ENCODE data around the gene ITSN1.
"Not testable (repeated sequence)": the region's sequence is repeated elsewhere in the genome, so short reads cannot be mapped to it uniquely, and the experiment has no call there.

The ITSN1 gene

GRCh38 chr21:33844890-33845205 lies 202.5 kb downstream of the ITSN1 start:
- no peak for DNase-seq

DNA sequence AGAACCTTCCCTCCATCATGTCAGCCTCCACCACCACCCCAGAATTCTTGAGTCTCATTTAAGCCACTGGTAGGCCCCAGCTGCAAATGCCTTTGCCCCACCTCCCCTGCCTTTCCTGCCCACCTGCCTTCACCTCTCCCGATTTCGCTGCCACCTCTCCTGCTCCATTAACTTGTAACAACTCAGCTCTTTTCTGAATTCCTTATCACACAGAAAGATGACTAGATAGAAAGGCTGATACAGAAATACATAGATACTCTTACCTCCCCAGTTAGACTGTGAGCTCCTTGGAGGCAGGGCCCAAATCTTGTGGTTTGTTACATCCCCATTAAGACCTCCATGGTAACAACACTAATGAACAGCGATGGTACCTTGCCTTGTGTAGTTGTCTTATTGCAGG lies 203.8 kb downstream of the ITSN1 start:
- no peak for DNase-seq

DNA sequence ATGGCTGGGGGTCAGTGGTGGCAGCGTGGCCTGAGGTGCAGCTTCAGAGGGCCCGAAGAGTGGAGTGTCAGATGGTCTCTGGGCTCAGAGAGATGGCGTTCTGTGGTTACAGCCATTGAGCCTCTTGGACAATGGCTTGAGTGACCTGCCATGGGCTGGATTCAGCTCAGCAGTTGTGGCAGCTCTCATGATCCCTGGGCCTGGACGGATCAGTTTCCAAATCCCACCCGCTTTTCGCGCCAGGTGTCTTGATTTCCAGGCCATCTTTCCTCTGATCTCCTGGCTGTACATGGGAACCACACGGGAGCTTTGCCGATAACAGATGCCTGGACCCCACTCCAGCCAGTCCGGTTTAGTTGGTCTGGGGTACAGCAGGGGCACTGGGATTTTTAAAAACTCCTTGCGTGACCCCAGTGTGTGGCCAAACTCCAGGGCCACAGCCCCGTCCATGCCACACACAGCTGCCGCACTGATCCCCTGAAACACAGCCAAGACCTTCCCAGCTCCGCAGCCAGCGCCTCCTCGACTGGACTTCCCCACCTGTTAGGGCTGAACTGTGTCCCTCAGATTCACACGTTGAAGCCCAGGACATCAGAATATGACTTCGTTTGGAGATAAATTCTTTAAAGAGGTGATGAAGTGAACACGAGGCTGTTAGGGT lies 205.4 kb downstream of the ITSN1 start:
- no peak for DNase-seq

- DNase-seq = no peak
Observed at GRCh38 chr21:33848249-33848953, 206.1 kb downstream of the ITSN1 start.

GRCh38 chr21:33849834-33850233 lies 207.5 kb downstream of the ITSN1 start:
- DNase-seq = no peak

- no peak for DNase-seq
Observed at GRCh38 chr21:33850401-33850800, 208.1 kb downstream of the ITSN1 start.

DNA sequence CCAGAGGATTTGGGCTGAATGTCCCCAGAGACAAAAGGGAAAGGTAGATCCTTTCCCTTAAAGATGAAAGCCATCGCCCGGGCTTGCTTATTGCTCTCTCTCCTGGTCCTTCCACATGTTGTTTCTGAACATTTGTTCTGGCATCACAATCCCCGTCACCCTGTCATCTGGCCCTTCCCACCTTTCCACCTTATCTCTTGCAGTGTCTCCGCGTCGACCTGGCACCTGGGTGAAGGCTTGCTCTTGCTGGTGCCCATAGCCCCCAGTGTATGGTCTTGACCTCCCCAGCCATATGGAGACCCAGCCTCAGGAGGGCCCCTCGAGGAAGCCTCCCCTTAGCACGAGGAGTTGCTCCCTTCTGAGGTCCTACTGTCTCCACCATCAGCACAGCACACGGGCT lies 208.7 kb downstream of the ITSN1 start:
- no peak for DNase-seq

DNA sequence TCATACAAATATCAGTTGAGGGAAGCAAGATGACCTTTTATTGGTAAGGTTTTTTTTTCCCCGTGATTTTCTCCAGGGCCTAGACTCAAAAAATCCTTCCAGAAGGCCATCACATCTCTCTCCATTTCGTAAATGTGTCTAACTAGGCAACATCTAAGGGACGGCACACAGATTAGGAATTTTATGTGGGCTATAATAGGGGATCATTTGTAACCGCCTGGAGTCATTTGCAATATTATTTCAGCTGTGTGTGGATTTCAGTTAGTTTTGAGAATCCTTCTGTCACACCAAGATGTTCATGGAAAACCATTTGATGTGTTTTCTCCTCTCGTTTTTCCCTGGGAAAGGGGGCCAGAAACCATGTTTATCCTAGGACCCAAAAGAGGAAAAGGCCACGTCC lies 210.2 kb downstream of the ITSN1 start:
- DNase-seq = no peak

DNA sequence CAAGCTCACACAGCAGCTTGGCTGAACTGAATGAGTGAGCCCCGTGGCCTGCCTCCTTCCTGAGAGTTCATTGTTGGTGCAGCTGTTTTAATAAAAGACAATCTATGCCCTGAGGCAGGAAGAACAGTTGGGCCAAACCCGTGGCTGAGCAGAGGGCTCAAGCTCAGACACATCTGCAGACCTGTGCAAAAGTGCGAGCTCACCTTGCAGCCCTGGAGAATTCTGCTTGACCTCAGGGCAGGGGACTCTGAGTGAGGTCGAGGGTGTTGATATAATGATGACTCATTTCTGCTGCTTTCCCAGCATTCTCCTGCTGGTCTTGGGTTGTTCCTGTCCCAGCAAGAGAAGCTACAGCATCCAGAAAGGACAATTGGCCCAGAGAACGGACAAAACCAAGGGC lies 212.3 kb downstream of the ITSN1 start:
- no peak for DNase-seq

- no peak for DNase-seq
Observed at GRCh38 chr21:33855190-33855589, 212.9 kb downstream of the ITSN1 start.

DNA sequence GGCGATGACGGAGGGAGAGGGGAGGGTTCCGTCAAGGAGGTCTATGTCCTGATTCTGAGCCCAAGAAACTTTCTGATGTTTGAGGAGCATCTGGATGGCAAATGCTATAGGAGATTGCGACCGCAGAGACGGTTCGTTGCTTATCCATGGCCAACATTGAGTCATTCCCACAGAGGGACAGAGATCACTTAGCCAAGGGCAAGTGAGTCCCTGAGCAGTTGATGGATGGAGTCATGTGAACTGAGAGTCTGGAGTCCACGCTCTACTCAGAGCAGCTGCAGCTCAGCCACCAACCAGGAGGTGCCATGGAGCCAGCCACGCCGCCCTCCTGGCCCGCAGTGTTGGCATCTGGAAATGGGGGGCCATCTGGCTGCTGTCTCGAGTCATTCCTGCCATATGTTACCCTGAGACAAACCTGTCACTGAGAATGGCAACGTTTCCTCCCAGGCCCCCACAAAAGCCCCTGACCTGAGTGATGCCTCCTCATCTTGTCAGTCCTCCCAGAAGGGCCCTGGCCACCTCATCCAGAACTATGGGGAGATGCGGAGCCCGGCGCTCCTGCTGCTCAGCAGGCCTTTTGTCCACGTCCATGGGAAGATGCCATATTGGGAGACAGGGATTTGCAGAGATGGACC lies 214.7 kb downstream of the ITSN1 start:
- DNase-seq = no peak

GRCh38 chr21:33857846-33858666 lies 215.8 kb downstream of the ITSN1 start:
- no peak for DNase-seq

GRCh38 chr21:33858667-33859372 lies 216.5 kb downstream of the ITSN1 start:
- no peak for DNase-seq

DNA sequence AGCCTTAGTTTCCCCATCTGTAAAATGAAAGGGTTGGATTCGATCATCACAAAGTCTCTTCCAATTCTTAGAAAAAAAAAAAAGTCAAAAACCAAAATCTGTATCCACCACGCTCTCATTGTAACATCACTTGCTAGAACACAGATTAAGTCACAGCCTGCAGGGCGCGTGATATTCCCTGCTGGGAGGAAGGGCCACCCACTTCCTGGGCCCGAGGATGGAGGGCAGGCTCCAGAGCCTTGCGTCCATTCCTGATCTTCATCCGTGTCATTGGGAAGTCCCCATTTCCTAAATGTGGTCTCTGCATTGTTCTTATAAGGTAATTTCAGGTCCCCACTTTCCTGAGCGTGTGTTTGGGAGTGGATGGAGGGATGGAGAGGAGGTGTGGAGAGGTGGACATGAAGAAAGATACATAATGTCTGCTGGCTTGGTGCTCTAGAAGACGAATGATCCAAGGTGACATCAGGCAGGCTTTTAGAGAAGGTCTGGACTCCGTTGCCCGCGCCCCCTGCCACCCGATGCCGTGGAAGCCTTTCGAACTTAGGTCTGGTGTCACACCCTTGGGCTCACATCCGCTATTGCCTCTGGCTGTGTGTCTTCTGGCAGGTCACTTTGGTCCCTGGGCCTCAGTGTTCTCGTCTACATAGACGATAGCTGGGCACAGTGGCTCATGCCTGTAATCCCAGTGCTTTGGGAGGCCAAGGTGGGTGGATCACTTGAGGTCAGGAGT lies 217.2 kb downstream of the ITSN1 start:
- no peak for DNase-seq

- no peak for DNase-seq
Observed at GRCh38 chr21:33860332-33860879, 218.1 kb downstream of the ITSN1 start.

- no peak for DNase-seq
Observed at GRCh38 chr21:33861125-33861524, 218.8 kb downstream of the ITSN1 start.

DNA sequence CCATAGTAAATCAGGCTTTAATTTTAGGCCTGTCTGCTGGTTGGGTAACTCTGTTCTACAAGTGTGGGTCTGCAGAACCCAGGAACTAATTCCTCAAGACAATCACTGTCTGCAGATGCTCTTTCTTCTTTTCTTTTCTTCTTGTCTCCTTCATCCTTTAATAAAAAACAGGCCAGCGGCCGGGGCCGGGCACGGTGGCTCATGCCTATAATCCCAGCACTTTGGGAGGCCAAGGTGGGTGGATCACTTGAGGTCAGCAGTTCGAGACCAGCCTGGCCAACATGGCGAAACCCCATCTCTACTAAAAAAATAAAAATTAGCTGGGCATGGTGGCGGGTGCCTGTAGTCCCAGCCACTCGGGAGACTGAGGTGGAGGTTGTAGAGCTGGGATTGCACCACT lies 220.9 kb downstream of the ITSN1 start:
- DNase-seq = not testable (repeated sequence)

GRCh38 chr21:33864150-33864549 lies 221.8 kb downstream of the ITSN1 start:
- no peak for DNase-seq

DNA sequence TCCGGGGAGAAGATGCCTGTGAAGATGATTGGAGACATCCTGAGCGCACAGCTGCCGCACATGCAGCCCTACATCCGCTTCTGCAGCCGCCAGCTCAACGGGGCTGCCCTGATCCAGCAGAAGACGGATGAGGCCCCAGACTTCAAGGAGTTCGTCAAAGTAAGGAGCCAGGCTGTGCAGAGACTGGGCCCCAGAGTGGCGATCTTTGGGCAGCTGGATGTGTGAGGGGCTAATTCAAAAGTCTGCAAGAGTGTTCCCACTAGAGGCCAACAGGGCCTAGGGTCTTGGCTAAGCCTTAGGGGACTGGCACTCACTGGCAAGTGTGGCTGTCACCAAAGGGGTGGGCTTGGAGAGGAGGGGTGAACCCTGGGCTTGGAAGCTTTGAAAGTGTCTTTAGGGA lies 222.9 kb downstream of the ITSN1 start:
- DNase-seq = no peak

DNA sequence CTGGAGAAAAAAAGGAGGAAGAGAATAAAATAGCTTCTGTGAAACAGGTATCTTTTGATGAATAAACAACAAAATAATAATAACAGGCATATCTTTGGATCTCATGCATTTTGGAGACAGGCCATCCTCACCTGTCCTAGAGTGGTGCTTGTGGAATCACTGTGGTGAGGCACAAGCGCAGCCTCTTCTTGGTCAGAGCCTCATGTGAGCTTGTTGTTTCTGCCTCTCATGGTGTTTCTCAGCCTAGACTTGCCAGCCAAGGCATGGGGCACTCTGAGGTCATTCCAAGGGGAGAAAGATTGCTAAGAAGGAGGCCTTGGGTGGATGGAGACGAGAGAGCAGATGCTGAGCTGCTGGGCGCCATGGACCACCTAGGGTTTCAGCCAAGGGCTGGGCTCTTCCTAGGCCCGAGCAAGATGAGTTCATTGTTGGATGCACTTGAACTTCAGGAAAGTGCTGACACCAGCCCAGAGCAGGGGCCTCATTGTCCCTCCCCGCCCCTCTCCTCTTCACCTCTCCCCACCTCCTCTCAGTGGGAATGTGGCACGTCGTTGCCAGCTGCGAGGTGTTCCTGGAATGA lies 223.8 kb downstream of the ITSN1 start:
- DNase-seq = no peak

GRCh38 chr21:33866826-33867225 lies 224.5 kb downstream of the ITSN1 start:
- DNase-seq = no peak

DNA sequence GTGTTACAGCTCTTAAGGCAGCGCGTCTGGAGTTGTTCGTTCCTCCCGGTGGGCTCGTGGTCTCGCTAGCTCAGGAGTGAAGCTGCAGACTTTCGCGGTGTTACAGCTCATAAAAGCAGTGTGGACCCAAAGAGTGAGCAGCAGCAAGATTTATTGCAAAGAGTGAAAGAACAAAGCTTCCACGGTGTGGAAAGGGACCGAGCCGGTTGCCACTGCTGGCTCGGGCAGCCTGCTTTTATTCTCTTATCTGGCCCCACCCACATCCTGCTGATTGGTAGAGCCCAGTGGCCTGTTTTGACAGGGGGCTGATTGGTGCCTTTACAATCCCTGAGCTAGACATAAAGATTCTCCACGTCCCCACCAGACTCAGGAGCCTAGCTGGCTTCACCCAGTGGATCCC lies 225.6 kb downstream of the ITSN1 start:
- DNase-seq = not testable (repeated sequence)
